ENCODE data around the gene CCDC93. TPM values are rescaled to one million over a fixed set of nuclear protein-coding genes. Genes with fewer than 3 reads are reported as not detected.

CCDC93 gene
- total and polyA plus RNA-seq, 10 of the 15 experiments (the other 5 are each of a cell fraction or from before 2014, with no cell fraction given): 3.6 to 27.2 (median 13.5) TPM

GRCh38 chr2:117879003-117879402, 134.9 kb downstream of the CCDC93 start:
- ChIA-PET RAD21 (ENCODE audit: unreplicated experiment) (no interaction called here), CTCF (no interaction called here), POLR2A (no interaction called here), SMC1A (ENCODE audit: uncharacterized antibody, unreplicated experiment) (no interaction called here)
- Histone ChIP-seq H2AFZ (ENCODE audit: control insufficient read depth, low read depth, low read length) (no peak overlapping the region), H3K27ac (ENCODE audit: control insufficient read depth, insufficient read depth) (no peak overlapping the region), H4K20me1 (ENCODE audit: control insufficient read depth, insufficient read depth) (no peaks in the 10 kb centered on the region), H3K4me2 (ENCODE audit: control insufficient read depth, insufficient read depth) (no peak overlapping the region), H3K4me1 (ENCODE audit: control insufficient read depth, insufficient read depth, low read length) (no peaks in the 10 kb centered on the region), H3K27me3 (replicated peaks in 1 of 2; ENCODE audit: control insufficient read depth in 2 of 2, insufficient read depth in 2 of 2, low read length in 1 of 2) (no peaks in the 10 kb centered on the region; a peak in 1 of 4 replicates), H3K36me3 (ENCODE audit: control insufficient read depth in 2 of 2, insufficient read depth in 2 of 2, low read length in 1 of 2) (no peaks in the 10 kb centered on the region), H3K9ac (ENCODE audit: control insufficient read depth, insufficient read depth, low read length) (no peak overlapping the region), H3K9me3 (replicated peaks; ENCODE audit: control insufficient read depth, insufficient read depth, low read length) (no peaks in the 10 kb centered on the region; the same call in 2 of the 3 replicates), H3K4me3 (no peak overlapping the region), H3K79me2 (ENCODE audit: control insufficient read depth, insufficient read depth, low read length) (no peaks in the 10 kb centered on the region)
- 17% methylated on average over 2 of the region's 2 CpGs for WGBS (ENCODE audit: insufficient coverage, insufficient replicate concordance, low lambda C conversion rate, missing lambda C conversion rate)
- intact Hi-C loops (cut with micrococcal nuclease; ENCODE audit: unreplicated experiment) (no loop called here), in situ Hi-C loops (cut with MboI) (no loop called here)
- TF ChIP-seq CHD2 (IDR thresholded peaks at IDR 0.05; ENCODE audit: borderline replicate concordance, low read depth, low read length) (no peak), ESRRA (IDR thresholded peaks at IDR 0.05; ENCODE audit: low read length) (no peak), FOS (IDR thresholded peaks at IDR 0.05; ENCODE audit: borderline replicate concordance, extremely low read depth, insufficient read length) (no peak), STAT1 (conservative IDR thresholded peaks at IDR 0.05) (no peak), POLR2AphosphoS2 (IDR thresholded peaks at IDR 0.05; ENCODE audit: low read depth, low read length) (no peak), NFXL1 (IDR thresholded peaks at IDR 0.05; ENCODE audit: borderline replicate concordance) (no peak), SUPT20H (IDR thresholded peaks at IDR 0.05; ENCODE audit: borderline replicate concordance, control insufficient read depth, low read depth, low read length) (no peak), EP300 (IDR thresholded peaks at IDR 0.05; ENCODE audit: borderline replicate concordance in 1 of 2, control insufficient read depth in 1 of 2, low read depth in 2 of 2, low read length in 2 of 2) (no peak)
- no peak for FAIRE-seq
- no peak for ATAC-seq
- no peak for DNase-seq (ENCODE audit: low read depth, low spot score)
- BruUV-seq (replicated peaks): no TSS peak

GRCh38 chr2:117875786-117876185, 138.1 kb downstream of the CCDC93 start:
- 0% methylated on average over 1 of the region's 1 CpG for WGBS (ENCODE audit: insufficient coverage, insufficient replicate concordance, low lambda C conversion rate, missing lambda C conversion rate)
- no peak for DNase-seq (ENCODE audit: low read depth, low spot score)
- Histone ChIP-seq H3K79me2 (ENCODE audit: control insufficient read depth, insufficient read depth, low read length) (no peaks in the 10 kb centered on the region), H3K36me3 (ENCODE audit: control insufficient read depth in 2 of 2, insufficient read depth in 2 of 2, low read length in 1 of 2) (no peaks in the 10 kb centered on the region), H4K20me1 (ENCODE audit: control insufficient read depth, insufficient read depth) (no peaks in the 10 kb centered on the region), H3K4me2 (ENCODE audit: control insufficient read depth, insufficient read depth) (no peak overlapping the region), H3K4me1 (ENCODE audit: control insufficient read depth, insufficient read depth, low read length) (no peaks in the 10 kb centered on the region), H2AFZ (ENCODE audit: control insufficient read depth, low read depth, low read length) (no peak overlapping the region), H3K27ac (ENCODE audit: control insufficient read depth, insufficient read depth) (no peak overlapping the region), H3K4me3 (no peak overlapping the region), H3K9me3 (replicated peaks; ENCODE audit: control insufficient read depth, insufficient read depth, low read length) (no peaks in the 10 kb centered on the region), H3K27me3 (replicated peaks in 1 of 2; ENCODE audit: control insufficient read depth in 2 of 2, insufficient read depth in 2 of 2, low read length in 1 of 2) (no peaks in the 10 kb centered on the region; a peak in 1 of 4 replicates), H3K9ac (ENCODE audit: control insufficient read depth, insufficient read depth, low read length) (no peak overlapping the region)
- no peak for TF ChIP-seq SPI1 (IDR thresholded peaks at IDR 0.05; ENCODE audit: borderline replicate concordance, insufficient read depth, low read depth, low read length)
- TF ChIP-seq NFYA (IDR thresholded peaks at IDR 0.05; ENCODE audit: borderline replicate concordance, low read depth, low read length): no peak
- TF ChIP-seq TBL1XR1 (IDR thresholded peaks at IDR 0.05; ENCODE audit: low read depth, low read length): no peak
- TF ChIP-seq KDM1A (IDR thresholded peaks at IDR 0.05; ENCODE audit: borderline replicate concordance): no peak
- TF ChIP-seq ZNF274 (IDR thresholded peaks at IDR 0.05; ENCODE audit: insufficient read depth, insufficient read length): no peak
- no peak for TF ChIP-seq SP1 (IDR thresholded peaks at IDR 0.05; ENCODE audit: low read depth, low read length)
- no peak for TF ChIP-seq ATF7 (IDR thresholded peaks at IDR 0.05; ENCODE audit: low read depth)
- no peak for TF ChIP-seq BMI1 (IDR thresholded peaks at IDR 0.05; ENCODE audit: borderline replicate concordance)
- no peak for TF ChIP-seq MEF2B (IDR thresholded peaks at IDR 0.05; ENCODE audit: partially characterized antibody, poor library complexity, severe bottlenecking)
- no peak for TF ChIP-seq ASH2L (IDR thresholded peaks at IDR 0.05; ENCODE audit: borderline replicate concordance, low read depth)
- TF ChIP-seq TARDBP (IDR thresholded peaks at IDR 0.05; ENCODE audit: borderline replicate concordance): no peak
- TF ChIP-seq SMAD1 (IDR thresholded peaks at IDR 0.05; ENCODE audit: low read depth, partially characterized antibody): no peak
- RAD21 ChIA-PET (ENCODE audit: unreplicated experiment): no interaction called here
- intact Hi-C loops (cut with micrococcal nuclease; ENCODE audit: unreplicated experiment) (no loop called here), in situ Hi-C loops (cut with MboI) (no loop called here)
- no peak for ATAC-seq
- no TSS peak for BruUV-seq (replicated peaks)
- FAIRE-seq: no peak
- POLR2A ChIA-PET: no interaction called here
- CTCF ChIA-PET: no interaction called here
- SMC1A ChIA-PET (ENCODE audit: uncharacterized antibody, unreplicated experiment): no interaction called here

All from GM12878 (cell line).